Islet of Langerhans (tissue), 1 donor: ENCODE results near the gene CLRN1.

Experiments
- FAIRE-seq: peaks from one replicate; lab custom pipeline; 2011; peaks lifted over from hg19 to GRCh38; lab: Jason Lieb, UNC

CLRN1 gene

GRCh38 chr3:150920236-150920635 lies 52.3 kb downstream of the CLRN1 start:
- FAIRE-seq = no peak

GRCh38 chr3:150917951-150918350 lies 54.6 kb downstream of the CLRN1 start:
- FAIRE-seq = no peak

- FAIRE-seq = no peak
These were observed 59.2 kb downstream of the CLRN1 start for GRCh38 chr3:150913133-150913922.

GRCh38 chr3:150912501-150912900 lies 60.0 kb downstream of the CLRN1 start:
- FAIRE-seq = no peak

- FAIRE-seq = no peak
These were observed 60.8 kb downstream of the CLRN1 start for GRCh38 chr3:150911771-150912170.

- no peak for FAIRE-seq
These were observed 66.1 kb downstream of the CLRN1 start for GRCh38 chr3:150906461-150906860.

GRCh38 chr3:150905746-150906145 lies 66.8 kb downstream of the CLRN1 start:
- FAIRE-seq = no peak

GRCh38 chr3:150905339-150905738 lies 67.2 kb downstream of the CLRN1 start, which contains the start of gene MINDY4B:
TSS of gene MINDY4B (minus strand) at chr3:150905439. CDS start at chr3:150905439, 0 bp downstream.
- no peak for FAIRE-seq

- no peak for FAIRE-seq
These were observed 69.5 kb downstream of the CLRN1 start for GRCh38 chr3:150902988-150903387.

- no peak for FAIRE-seq
These were observed 70.7 kb downstream of the CLRN1 start for GRCh38 chr3:150901793-150902192.

- FAIRE-seq = no peak
These were observed 73.4 kb downstream of the CLRN1 start for GRCh38 chr3:150899141-150899540.

GRCh38 chr3:150898046-150898754 lies 74.3 kb downstream of the CLRN1 start:
- FAIRE-seq = no peak

GRCh38 chr3:150897592-150897991 lies 74.9 kb downstream of the CLRN1 start:
- no peak for FAIRE-seq

GRCh38 chr3:150890831-150891230 lies 81.7 kb downstream of the CLRN1 start:
- FAIRE-seq = no peak

- FAIRE-seq = no peak
These were observed 82.2 kb downstream of the CLRN1 start for GRCh38 chr3:150890295-150890694.

- no peak for FAIRE-seq
These were observed 83.4 kb downstream of the CLRN1 start for GRCh38 chr3:150889106-150889505.

GRCh38 chr3:150887031-150887430 lies 85.5 kb downstream of the CLRN1 start:
- FAIRE-seq = no peak

GRCh38 chr3:150885535-150885934 lies 87.0 kb downstream of the CLRN1 start:
- no peak for FAIRE-seq

GRCh38 chr3:150878996-150879575 lies 93.4 kb downstream of the CLRN1 start:
- no peak for FAIRE-seq

GRCh38 chr3:150878290-150878689 lies 94.2 kb downstream of the CLRN1 start:
- FAIRE-seq = no peak

- no peak for FAIRE-seq
These were observed 95.2 kb downstream of the CLRN1 start for GRCh38 chr3:150877303-150877702.

GRCh38 chr3:150876611-150877265 lies 95.8 kb downstream of the CLRN1 start:
- FAIRE-seq = no peak
